Esophagus muscularis mucosa (tissue), 3 donors: ENCODE data around the gene ART1.

Source experiments
- CTCF ChIP-seq, 3 experiments: fragments of 200-600 bp in 2 of 3; fragments of 450-650 bp in 1 of 3; sonication (generic) in 2 of 3; IDR thresholded peaks; one replicate each; pipeline ENCODE4 v1.5.1; 2017 to 2019; ENCODE audit warnings: antibody characterized with exemption in 3 of 3, mild to moderate bottlenecking in 2 of 3, moderate library complexity in 1 of 3
- POLR2A ChIP-seq: fragments of 450-650 bp; IDR thresholded peaks from one replicate; pipeline ENCODE4 v1.6.1; 2017; ENCODE audit warnings: antibody characterized with exemption, moderate library complexity, mild to moderate bottlenecking, low read depth
- POLR2AphosphoS5 ChIP-seq, 2 donors: sonication (generic); formaldehyde crosslinking; IDR thresholded peaks; one replicate each; pipeline ENCODE4 v1.6.1; 2017; ENCODE audit warnings: antibody characterized with exemption in 2 of 2

GRCh38 chr11:3664032-3664630 is 19.2 kb downstream of the ART1 start:
- TF ChIP-seq CTCF (IDR thresholded peaks at IDR 0.05) (no peak), POLR2A (no peak), POLR2AphosphoS5 (IDR thresholded peaks at IDR 0.05) (no peak)
